NCI-H510A (cell line): ENCODE measurements around the gene LRP6.
"Not testable (repeated sequence)": the region's sequence is repeated elsewhere in the genome, so short reads cannot be mapped to it uniquely, and the experiment has no call there.

Experiments
- DNase-seq: peaks from one replicate; lab custom pipeline; 2025; lab: John Stamatoyannopoulos, UW

Gene LRP6

GRCh38 chr12:12121061-12121460 is 145.8 kb downstream of the LRP6 start:
- no peak for DNase-seq

GRCh38 chr12:12116677-12117076 is 150.2 kb downstream of the LRP6 start:
- no peak for DNase-seq

GRCh38 chr12:12115514-12115913 is 151.3 kb downstream of the LRP6 start:
- no peak for DNase-seq

- DNase-seq: not testable (repeated sequence)
These were observed 155.8 kb downstream of the LRP6 start for GRCh38 chr12:12110923-12111555.

GRCh38 chr12:12108441-12109058 is 158.3 kb downstream of the LRP6 start:
- no peak for DNase-seq

GRCh38 chr12:12107678-12108077 is 159.2 kb downstream of the LRP6 start:
- DNase-seq: no peak

GRCh38 chr12:12099102-12099501 is 167.7 kb downstream of the LRP6 start:
- no peak for DNase-seq

- no peak for DNase-seq
These were observed 168.2 kb downstream of the LRP6 start for GRCh38 chr12:12098691-12099015.

- DNase-seq: no peak
These were observed 168.8 kb downstream of the LRP6 start for GRCh38 chr12:12097891-12098690.

DNA sequence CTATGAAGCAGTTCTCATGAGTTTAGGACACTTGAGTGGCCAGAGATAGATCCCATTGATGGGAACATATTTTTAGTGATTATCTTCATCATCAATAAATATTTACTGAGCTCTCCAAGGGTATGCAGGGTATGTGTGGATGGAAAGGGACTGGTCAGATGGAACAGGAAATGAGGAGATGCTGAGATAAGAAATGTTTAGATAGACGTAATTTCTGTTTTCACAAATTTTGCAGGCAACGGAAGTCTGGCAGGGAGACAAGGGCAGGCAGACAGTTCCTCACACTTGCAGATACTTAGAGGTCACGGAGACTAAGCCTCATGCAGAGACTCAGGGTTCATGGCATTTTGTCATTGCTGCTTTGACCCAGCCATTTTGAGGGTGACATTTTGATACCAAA is 171.8 kb downstream of the LRP6 start:
- DNase-seq: no peak

DNA sequence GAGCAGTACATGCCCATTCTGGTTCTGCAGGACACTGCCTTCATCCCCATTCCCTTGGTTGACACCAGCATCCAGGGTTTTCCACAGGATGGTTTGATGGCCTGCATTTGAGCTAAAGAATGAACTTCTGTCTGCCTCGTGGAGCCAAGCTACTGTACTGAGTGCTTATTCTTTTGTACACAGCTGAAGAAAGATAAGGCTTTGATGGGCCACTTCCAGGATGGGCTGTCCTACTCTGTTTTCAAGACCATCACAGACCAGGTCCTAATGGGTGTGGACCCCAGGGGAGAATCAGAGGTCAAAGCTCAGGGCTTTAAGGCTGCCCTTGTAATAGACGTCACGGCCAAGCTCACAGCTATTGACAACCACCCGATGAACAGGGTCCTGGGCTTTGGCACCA is 172.4 kb downstream of the LRP6 start:
- DNase-seq: no peak

- peak; percentile 54 for DNase-seq
These were observed 174.7 kb downstream of the LRP6 start for GRCh38 chr12:12091977-12092663.

GRCh38 chr12:12091071-12091470 is 175.8 kb downstream of the LRP6 start:
- DNase-seq: no peak

- no peak for DNase-seq
These were observed 178.1 kb downstream of the LRP6 start for GRCh38 chr12:12088761-12089160.

- DNase-seq: no peak
These were observed 178.7 kb downstream of the LRP6 start for GRCh38 chr12:12088147-12088546.

DNA sequence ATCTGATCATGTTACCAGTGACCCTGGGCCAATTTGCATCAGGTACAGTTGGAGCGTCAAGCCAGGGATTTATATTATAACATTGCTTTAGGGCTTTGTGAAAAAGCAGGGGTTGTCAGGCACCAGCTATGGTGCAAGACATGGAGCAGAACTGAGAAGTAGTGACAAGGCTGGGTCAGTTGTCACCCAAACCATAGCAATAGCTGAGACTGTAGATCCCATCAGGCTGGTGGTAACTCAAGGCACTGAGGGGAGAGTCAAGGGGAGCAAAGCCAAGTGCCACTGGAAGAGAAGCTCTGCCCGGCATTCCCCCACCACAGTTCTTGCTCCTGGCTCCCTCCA is 179.2 kb downstream of the LRP6 start:
- no peak for DNase-seq

DNA sequence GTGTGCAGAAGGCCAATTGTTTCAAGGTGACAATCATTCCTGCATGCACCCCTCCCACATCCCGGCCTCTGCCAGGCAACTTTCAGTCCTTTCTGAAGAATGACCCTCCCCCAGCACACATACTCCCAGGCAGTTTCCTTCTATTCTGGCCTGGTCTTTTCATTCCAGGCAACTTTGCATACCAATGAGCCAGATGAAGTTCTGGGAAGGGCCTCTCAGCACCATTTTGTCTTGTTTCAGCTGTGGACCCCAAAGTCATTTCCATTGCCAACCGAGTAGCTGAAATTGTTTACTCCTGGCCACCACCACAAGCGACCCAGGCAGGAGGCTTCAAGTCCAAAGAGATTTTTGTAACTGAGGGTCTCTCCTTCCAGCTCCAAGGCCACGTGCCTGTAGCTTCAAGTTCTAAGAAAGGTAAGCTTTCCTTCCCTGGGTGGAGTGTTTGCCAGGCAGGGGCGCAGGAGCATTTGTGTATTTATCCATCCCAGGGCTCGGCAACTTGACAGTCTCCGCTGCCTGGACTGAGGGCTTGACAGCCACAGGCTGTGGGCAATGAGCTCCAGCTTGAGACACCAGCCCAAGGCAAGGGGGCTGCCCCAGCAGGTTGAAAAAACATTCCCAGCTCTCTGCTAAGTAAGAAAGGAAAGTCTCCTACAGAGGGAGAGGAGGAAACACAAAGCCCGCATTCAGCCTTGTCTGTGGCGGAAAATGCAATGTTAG is 179.7 kb downstream of the LRP6 start:
- no peak for DNase-seq

DNA sequence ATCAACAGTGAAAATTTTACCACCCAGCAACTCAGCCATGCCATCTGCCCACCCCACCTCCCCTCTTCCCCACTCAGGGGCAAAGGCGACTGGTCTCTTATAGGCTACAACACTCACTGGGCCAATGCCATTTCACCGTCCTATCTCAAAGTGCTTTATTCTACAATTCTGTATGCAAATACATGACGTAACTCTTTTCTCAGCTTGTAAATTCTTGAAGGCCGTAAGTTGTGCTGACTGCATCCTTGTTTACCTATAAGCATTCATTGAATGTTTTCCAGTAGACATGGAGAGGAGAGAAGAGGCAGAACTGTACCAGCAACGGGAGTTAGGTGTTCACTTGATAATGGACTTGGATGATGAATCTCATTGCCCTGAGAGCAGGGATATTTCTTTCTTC is 180.5 kb downstream of the LRP6 start:
- no peak for DNase-seq

DNA sequence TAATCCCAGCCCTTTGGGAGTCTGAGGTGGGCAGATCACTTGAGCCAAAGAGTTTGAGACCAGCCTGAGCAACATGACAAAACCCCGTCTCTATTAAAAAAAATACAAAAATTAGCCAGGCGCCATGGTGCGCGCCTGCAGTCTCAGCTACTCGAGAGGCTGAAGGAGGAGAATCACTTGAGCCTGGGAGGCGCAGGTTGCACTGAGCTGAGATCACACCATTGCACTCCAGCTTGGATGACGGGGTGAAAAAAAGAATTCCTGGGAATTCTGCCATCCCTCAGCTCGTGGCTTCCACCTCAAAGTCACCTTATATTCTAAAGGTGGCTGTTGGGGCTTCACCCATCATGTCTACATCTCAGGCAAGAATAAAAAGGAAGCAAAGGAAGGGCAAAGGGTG is 183.2 kb downstream of the LRP6 start:
- DNase-seq: no peak

- no peak for DNase-seq
These were observed 184.9 kb downstream of the LRP6 start for GRCh38 chr12:12081836-12082497.

DNA sequence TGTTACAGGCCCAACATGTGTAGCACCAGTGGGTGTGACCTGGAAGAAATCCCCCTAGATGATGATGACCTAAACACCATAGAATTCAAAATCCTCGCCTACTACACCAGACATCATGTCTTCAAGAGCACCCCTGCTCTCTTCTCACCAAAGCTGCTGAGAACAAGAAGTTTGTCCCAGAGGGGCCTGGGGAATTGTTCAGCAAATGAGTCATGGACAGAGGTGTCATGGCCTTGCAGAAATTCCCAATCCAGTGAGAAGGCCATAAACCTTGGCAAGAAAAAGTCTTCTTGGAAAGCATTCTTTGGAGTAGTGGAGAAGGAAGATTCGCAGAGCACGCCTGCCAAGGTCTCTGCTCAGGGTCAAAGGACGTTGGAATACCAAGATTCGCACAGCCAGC is 187.6 kb downstream of the LRP6 start:
- no peak for DNase-seq
